ENCODE data around the gene WASF3. TPM values are rescaled to one million over a fixed set of nuclear protein-coding genes. Genes with fewer than 3 reads are reported as not detected.

Gene WASF3
- total RNA-seq, 1 donor from 2014 or later = 13.0 TPM

DNA sequence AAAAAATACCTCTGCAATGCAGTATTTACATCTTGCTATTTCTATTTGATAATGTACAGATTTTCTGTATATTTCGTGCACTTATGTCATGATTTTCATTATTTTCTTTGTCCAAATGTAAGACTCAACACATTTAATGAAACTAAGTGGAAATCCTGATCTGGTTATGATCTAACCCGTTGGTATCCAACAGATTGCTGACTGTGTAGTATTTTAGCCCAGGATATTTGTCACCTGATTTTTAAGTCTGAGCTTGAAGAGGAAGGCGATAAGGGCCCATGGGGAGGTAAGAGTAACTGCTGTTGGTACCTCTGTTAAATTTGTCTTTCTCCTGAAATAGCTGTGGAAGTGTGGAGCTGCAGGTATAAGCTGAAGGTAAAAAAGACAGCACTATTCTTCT is 45.3 kb downstream of the WASF3 start:
- Mint-ChIP-seq H3K4me1 (ENCODE audit: unreplicated experiment) (peaks cover 17% of the 10 kb centered on the region), H3K27ac (ENCODE audit: unreplicated experiment) (no peak overlapping the region), H3K9me3 (ENCODE audit: unreplicated experiment) (no peaks in the 10 kb centered on the region), H3K36me3 (ENCODE audit: low read depth, unreplicated experiment) (no peaks in the 10 kb centered on the region), H3K27me3 (ENCODE audit: unreplicated experiment) (peaks cover 2% of the 10 kb centered on the region), H3K4me3 (ENCODE audit: unreplicated experiment) (no peak overlapping the region)
- TF ChIP-seq, protein P1, sequence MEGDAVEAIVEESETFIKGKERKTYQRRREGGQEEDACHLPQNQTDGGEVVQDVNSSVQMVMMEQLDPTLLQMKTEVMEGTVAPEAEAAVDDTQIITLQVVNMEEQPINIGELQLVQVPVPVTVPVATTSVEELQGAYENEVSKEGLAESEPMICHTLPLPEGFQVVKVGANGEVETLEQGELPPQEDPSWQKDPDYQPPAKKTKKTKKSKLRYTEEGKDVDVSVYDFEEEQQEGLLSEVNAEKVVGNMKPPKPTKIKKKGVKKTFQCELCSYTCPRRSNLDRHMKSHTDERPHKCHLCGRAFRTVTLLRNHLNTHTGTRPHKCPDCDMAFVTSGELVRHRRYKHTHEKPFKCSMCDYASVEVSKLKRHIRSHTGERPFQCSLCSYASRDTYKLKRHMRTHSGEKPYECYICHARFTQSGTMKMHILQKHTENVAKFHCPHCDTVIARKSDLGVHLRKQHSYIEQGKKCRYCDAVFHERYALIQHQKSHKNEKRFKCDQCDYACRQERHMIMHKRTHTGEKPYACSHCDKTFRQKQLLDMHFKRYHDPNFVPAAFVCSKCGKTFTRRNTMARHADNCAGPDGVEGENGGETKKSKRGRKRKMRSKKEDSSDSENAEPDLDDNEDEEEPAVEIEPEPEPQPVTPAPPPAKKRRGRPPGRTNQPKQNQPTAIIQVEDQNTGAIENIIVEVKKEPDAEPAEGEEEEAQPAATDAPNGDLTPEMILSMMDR (IDR thresholded peaks at IDR 0.05; ENCODE audit: unreplicated experiment) = no peak
- no peak for DNase-seq (ENCODE audit: low spot score)

DNA sequence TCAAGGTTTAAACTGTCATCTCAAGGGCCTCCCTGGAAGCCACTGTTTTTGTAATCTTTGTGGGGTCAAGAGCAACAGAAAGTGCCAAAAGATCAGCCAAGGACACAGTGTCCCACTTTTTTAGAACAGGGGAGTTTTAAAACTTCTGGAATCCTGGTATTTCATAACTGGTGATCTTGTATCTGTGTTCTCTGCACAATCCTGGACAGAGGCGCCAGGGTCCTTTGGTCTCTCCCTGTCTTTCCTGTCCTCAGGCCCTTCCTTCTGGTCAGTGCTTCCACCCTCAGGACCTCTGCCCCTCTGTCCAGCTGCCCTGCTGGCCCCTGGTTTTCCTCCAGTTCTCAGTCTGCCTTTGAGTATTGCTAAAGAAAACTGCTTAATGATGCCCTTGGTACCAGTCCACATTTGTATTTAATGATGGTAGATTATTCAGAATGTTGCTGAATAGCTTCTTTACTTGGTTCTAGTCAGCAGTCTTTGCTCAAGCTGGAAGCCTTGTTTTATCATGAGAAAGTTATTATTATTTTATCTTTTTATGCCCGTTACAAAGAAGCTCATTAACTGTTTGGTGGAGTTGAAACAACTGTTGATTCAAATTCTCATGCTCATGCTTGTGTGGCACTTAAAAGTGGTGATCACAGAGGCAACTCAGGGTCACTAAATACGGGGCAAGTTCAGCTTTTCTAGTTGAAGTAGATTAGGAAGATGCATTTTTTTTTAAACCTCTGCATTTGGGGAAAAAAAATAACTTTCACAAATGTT is 47.5 kb downstream of the WASF3 start:
- H3K4me3 Mint-ChIP-seq (ENCODE audit: unreplicated experiment) = no peak overlapping the region
- DNase-seq (ENCODE audit: low spot score) = no peak
- TF ChIP-seq, protein P1 (IDR thresholded peaks at IDR 0.05; ENCODE audit: unreplicated experiment) = no peak
- H3K36me3 Mint-ChIP-seq (ENCODE audit: low read depth, unreplicated experiment) = no peaks in the 10 kb centered on the region
- H3K27ac Mint-ChIP-seq (ENCODE audit: unreplicated experiment) = no peak overlapping the region
- peaks cover 11% of the 10 kb centered on the region for H3K4me1 Mint-ChIP-seq (ENCODE audit: unreplicated experiment)
- H3K27me3 Mint-ChIP-seq (ENCODE audit: unreplicated experiment) = peaks cover 2% of the 10 kb centered on the region
- H3K9me3 Mint-ChIP-seq (ENCODE audit: unreplicated experiment) = no peaks in the 10 kb centered on the region

DNA sequence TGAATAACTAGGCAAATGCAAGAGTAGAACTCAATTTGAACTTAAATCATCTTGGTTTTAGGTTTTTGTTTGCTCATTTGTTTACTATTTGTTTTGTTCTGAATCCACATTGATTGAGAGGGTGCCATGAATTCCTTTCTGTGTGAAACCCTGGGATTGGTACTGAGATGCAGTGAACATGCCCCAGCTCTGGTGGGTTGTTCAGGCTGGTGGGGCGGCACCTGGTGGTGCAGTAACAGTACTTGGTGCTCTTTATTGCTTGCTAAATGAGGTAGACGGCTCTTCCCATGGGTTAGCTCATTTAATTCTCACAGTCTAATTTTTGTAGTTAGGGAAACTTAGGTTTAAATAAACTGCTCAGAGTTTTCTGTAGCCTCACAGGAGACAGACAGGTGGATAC is 48.4 kb downstream of the WASF3 start:
- Mint-ChIP-seq H3K36me3 (ENCODE audit: low read depth, unreplicated experiment) (no peaks in the 10 kb centered on the region), H3K27ac (ENCODE audit: unreplicated experiment) (no peak overlapping the region), H3K27me3 (ENCODE audit: unreplicated experiment) (peaks cover 2% of the 10 kb centered on the region), H3K4me1 (ENCODE audit: unreplicated experiment) (peaks cover 10% of the 10 kb centered on the region), H3K4me3 (ENCODE audit: unreplicated experiment) (no peak overlapping the region), H3K9me3 (ENCODE audit: unreplicated experiment) (no peaks in the 10 kb centered on the region)
- TF ChIP-seq, protein P1 (IDR thresholded peaks at IDR 0.05; ENCODE audit: unreplicated experiment) = no peak
- DNase-seq (ENCODE audit: low spot score) = peak; percentile 20

DNA sequence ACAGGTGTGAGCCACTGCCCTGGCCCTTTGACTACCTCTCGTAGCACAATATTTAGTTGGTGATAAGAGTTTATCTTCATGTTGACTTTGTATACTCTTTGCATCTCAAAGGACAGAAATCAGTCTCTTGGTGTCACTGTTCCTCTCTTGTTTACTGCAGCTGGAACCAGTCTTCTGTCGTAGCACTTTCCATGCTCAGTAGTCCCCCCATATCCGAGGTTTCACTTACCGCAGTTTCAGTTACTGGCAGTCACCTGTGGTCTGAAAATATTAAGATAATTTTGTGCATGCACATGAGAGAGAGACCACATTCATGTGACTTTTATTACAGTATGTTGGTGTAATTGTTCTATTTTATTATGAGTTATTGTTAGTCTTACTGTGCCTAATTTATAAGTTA is 49.1 kb downstream of the WASF3 start:
- H3K9me3 Mint-ChIP-seq (ENCODE audit: unreplicated experiment) = no peaks in the 10 kb centered on the region
- no peaks in the 10 kb centered on the region for H3K36me3 Mint-ChIP-seq (ENCODE audit: low read depth, unreplicated experiment)
- TF ChIP-seq, protein P1 (IDR thresholded peaks at IDR 0.05; ENCODE audit: unreplicated experiment) = no peak
- peaks cover 2% of the 10 kb centered on the region for H3K27me3 Mint-ChIP-seq (ENCODE audit: unreplicated experiment)
- H3K27ac Mint-ChIP-seq (ENCODE audit: unreplicated experiment) = no peak overlapping the region
- peaks cover 5% of the 10 kb centered on the region for H3K4me1 Mint-ChIP-seq (ENCODE audit: unreplicated experiment)
- no peak for DNase-seq (ENCODE audit: low spot score)
- no peak overlapping the region for H3K4me3 Mint-ChIP-seq (ENCODE audit: unreplicated experiment)

DNA sequence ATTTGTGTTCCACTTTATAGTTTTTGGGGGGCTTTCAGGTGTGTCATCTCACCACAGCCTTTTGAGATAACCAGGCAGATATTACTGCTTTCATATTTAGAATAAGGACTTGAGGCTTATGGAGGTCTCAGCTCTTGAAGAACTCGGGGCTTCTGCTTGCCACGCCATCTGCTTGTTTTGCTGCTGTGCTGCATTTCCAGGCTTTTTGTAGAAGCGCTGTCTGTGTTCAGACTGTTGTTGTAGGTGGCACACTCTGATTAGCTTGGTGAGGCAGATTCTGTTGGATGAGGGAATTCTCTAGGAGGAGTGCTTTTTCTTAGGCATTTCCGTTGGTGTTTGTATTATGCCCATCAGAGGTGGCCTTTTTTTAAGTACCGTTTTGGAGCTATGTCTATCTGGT is 57.2 kb downstream of the WASF3 start:
- Mint-ChIP-seq H3K9me3 (ENCODE audit: unreplicated experiment) (no peaks in the 10 kb centered on the region), H3K4me1 (ENCODE audit: unreplicated experiment) (no peaks in the 10 kb centered on the region), H3K4me3 (ENCODE audit: unreplicated experiment) (no peak overlapping the region), H3K27ac (ENCODE audit: unreplicated experiment) (no peak overlapping the region), H3K27me3 (ENCODE audit: unreplicated experiment) (no peaks in the 10 kb centered on the region), H3K36me3 (ENCODE audit: low read depth, unreplicated experiment) (no peaks in the 10 kb centered on the region)
- TF ChIP-seq, protein P1 (IDR thresholded peaks at IDR 0.05; ENCODE audit: unreplicated experiment) = no peak
- no peak for DNase-seq (ENCODE audit: low spot score)
